H54 (cell line): ENCODE data around the gene DHRS1.
"Not testable (repeated sequence)": the region's sequence is repeated elsewhere in the genome, so short reads cannot be mapped to it uniquely, and the experiment has no call there.

Source experiments
- DNase-seq: peaks from one replicate; pipeline ENCODE4 v3.0.0; 2011; ENCODE audit warnings: low spot score, mixed read lengths; ENCODE audit not compliant: insufficient read length
- FAIRE-seq: peaks from 3 replicates; lab custom pipeline; 2011; peaks lifted over from hg19 to GRCh38; lab: Jason Lieb, UNC
- POLR2A ChIP-seq: IDR thresholded peaks from 2 replicates; pipeline ENCODE4 v1.6.1; 2011; ENCODE audit warnings: low read depth, mild to moderate bottlenecking, low read length

Gene DHRS1

DNA sequence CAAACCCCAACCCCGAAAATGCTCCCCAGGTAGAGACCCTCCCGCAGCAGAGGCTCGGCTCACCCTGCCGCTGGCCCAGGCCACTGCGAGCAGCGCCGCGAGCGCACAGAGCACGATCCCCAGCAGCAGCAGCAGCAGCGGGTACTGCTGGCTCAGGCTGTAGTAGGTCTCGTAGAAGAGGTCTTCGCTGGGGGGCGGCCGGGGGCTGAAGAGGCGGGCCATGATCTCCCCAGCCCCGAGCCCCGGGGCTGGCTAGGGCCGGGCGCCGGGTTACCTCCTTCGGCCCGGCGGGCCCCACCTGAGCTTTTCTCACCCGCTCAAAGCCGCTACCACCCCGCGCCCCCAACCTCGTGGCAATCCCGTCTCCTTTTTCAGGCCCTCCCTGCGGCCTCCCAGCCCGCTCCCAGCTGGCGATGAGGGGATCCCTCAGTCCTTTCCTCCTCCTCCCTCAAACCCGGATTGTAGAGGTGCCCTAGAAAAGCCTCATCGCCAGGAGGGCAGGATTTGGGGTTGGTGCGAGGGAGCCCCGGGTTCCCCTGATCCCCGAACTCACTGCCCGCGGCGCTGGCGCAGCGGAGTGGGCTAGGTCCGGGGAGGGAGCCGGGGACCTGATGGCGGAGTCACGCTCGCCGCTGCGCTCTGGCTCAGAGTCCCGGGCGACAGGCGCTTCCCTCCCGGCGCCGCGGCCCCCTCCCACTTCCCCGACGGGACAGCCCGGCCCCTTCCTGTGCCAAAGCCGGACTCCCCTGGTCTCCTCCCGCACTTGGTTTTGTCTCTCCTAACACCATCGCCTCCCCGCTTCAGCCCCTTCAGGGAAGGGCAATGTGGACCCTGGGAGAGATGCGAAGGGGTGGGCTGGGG lies 35.1 kb upstream of the DHRS1 start, which contains the start of gene ADCY4:
TSS of gene ADCY4 (minus strand) at position 641 of the 861 bp plus-strand sequence. CDS start at position 222, 419 bp downstream.
- no peak for TF ChIP-seq POLR2A
- DNase-seq (no peak), FAIRE-seq (no peak)

DNA sequence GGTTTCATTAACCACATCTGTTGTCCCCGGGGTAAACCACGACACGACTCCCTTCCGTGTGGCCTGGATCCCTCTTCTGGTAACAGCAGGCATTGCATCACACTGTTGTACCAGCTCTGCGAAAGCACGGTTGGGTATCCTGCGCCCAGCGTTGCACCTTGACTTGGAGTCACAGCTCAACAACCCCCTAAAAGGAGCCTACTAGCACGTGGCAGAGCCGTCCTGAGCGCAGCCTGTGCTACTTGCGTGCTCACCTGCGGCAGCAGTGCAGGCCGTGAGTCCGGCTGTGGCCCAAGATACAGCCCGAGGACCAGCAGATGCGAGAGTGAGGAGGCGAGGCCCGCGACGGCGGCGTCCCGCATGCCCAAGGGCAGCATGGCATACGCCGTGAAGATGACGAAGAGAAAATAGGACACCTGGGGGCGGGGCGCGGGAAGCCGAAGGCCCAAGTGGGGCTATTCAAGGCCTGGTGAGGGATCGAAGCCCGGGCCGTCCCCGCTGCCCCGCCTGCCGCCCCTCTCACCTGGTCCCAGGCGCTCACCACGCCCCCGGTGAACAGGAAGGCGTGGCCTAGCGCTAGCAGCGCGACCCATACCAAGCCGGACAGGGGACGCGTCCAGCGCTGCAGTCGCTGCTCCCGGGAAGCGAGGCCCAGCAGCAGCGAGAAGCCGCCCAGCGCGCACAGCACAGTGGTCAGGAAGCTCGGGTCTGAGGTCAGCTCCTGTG lies 32.9 kb upstream of the DHRS1 start:
- FAIRE-seq (no peak), DNase-seq (peak; percentile 44)
- TF ChIP-seq POLR2A: no peak

DNA sequence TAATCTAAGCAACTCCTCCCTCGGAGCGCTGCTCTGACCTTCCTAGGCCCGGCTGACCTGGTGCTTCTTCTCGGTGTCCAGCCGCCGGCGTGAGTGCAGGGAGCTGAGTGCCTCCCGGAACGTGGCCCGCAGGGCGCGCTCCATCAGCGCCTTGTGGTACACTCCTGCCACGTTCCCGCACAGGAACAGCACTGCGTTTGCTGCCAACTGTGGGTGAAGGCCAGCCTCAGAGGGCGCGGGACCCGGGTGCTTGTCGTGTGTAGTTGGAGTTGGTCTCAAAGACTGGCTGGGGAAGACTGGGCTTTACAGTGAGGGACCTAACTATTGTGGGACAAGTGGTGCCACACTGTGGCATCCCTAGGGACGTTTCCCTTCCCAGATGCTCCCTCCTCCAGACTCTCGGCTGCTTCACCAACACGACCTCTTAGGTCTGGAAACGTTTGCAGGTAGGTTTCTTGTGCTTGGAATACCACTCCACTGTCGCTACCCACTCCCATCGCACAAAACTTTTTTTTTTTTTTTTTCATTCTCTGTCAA lies 32.2 kb upstream of the DHRS1 start:
- no peak for DNase-seq
- no peak for FAIRE-seq
- no peak for TF ChIP-seq POLR2A

DNA sequence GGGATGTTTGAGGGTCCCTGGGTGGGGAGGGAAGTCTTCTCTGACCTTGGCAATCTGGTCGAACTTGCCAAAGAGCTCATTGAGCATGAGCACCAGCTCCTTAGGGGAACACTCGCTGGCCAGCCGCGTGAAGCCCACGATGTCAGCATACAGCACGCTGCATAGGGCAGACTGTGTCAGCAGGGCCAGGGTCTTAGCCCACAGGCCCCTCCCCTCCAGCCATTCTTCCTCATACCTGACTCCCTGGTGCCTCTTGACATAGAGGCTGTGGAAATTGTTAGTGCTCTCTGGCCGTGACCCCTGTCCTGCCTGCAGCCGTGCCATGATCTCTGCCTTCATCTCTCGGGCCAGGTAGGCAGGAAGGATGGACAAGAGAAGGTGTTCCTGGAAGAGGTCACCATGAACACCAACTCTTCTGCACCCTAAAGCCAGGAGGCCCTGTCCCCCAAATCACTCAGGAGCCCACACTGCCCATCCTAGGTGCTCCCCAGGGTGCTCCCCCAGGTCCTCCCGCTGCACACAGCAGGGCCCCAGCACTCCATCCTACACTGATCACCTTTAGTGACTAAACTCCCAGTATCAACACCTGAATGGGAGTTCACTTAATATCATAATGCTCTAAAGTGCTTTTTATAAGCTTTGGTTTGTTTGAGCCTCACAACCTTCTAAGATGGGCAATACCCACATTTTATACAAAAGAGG lies 31.5 kb upstream of the DHRS1 start:
- no peak for TF ChIP-seq POLR2A
- no peak for DNase-seq
- FAIRE-seq: no peak

DNA sequence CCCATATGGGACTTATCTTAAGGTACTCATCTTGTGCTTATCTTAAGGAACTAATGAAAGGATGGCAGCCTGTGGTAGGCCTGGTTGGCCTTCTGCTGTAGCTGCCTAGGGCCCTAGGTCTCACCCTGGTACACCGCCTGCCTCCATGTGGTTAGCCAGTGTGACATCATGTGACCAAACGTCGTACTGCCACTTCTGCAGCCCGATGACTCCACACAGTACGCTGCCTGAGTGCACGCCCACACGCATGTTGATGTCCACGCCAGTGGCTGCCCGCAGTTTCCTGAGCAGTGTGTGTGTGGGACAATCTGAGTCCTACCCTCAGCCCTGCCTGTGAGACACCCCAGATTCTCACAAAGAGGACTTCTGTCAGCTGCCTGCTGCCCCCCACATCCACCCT lies 30.2 kb upstream of the DHRS1 start:
- no peak for DNase-seq
- no peak for FAIRE-seq
- TF ChIP-seq POLR2A: no peak

GRCh38 chr14:24329073-24329663 lies 29.6 kb upstream of the DHRS1 start:
- no peak for TF ChIP-seq POLR2A
- FAIRE-seq: no peak
- DNase-seq: no peak

DNA sequence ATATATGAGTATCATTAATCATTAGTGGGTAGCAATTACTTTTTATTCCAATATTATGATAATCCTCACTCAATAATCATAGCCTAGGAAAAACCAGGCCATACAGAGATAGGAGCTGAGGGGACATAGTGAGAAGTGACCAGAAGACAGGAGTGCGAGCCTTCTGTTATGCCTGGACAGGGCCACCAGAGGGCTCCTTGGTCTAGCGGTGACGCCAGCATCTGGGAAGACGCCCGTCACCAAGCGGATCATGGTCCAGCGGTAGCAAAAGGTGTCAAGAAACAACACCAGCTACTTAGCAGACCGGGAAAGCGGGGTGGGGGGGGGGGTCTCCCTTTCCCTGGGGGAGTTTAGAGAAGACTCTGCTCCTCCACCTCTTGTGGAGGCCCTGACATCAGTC lies 28.3 kb upstream of the DHRS1 start:
- DNase-seq, FAIRE-seq: not testable (repeated sequence)

- FAIRE-seq: no peak
- DNase-seq: no peak
- no peak for TF ChIP-seq POLR2A
These were observed 27.7 kb upstream of the DHRS1 start for GRCh38 chr14:24327303-24327702.

- no peak for DNase-seq
- no peak for TF ChIP-seq POLR2A
- no peak for FAIRE-seq
These were observed 26.4 kb upstream of the DHRS1 start for GRCh38 chr14:24325963-24326362.

- no peak for FAIRE-seq
- DNase-seq: no peak
- TF ChIP-seq POLR2A: no peak
These were observed 25.5 kb upstream of the DHRS1 start for GRCh38 chr14:24325041-24325530.

GRCh38 chr14:24324024-24324423 lies 24.4 kb upstream of the DHRS1 start:
- FAIRE-seq: no peak

GRCh38 chr14:24323341-24323740 lies 23.8 kb upstream of the DHRS1 start:
- DNase-seq (no peak), FAIRE-seq (no peak)
- no peak for TF ChIP-seq POLR2A

More at GRCh38 chr14:24324024-24324423, 24.4 kb upstream of the DHRS1 start:
- no peak for DNase-seq
- no peak for TF ChIP-seq POLR2A

- no peak for TF ChIP-seq POLR2A
- FAIRE-seq (no peak), DNase-seq (no peak)
These were observed 23.1 kb upstream of the DHRS1 start for GRCh38 chr14:24322672-24323071.
